Measurements from ENCODE around the gene TOP1. TPM values are rescaled to one million over a fixed set of nuclear protein-coding genes. Genes with fewer than 3 reads are reported as not detected.

The TOP1 gene
- total RNA-seq, 2 donors from 2014 or later: 80.6 to 85.5 TPM

GRCh38 chr20:41038149-41038877 lies 9.7 kb downstream of the TOP1 start:
- no peaks in the 10 kb centered on the region for H3K27me3 ChIP-seq
- H3K9ac ChIP-seq (ENCODE audit: low read depth in 2 of 2, low read length in 2 of 2): no peak overlapping the region
- intact Hi-C loops (cut with DNase I): no loop called here
- DNase-seq: no peak
- no peak overlapping the region for H3K4me3 ChIP-seq
- H3K9me3 ChIP-seq: no peaks in the 10 kb centered on the region
- H3K36me3 ChIP-seq: no peaks in the 10 kb centered on the region
- TF ChIP-seq CTCF (IDR thresholded peaks at IDR 0.05): no peak
- H3K4me1 ChIP-seq: no peaks in the 10 kb centered on the region
- no peak overlapping the region for H3K27ac ChIP-seq

- no peak for TF ChIP-seq CTCF (IDR thresholded peaks at IDR 0.05)
- no peak overlapping the region for H3K27ac ChIP-seq
- H3K4me3 ChIP-seq: no peak overlapping the region
- DNase-seq: no peak
- H3K9me3 ChIP-seq: no peaks in the 10 kb centered on the region
- no peaks in the 10 kb centered on the region for H3K27me3 ChIP-seq
- no peaks in the 10 kb centered on the region for H3K4me1 ChIP-seq
- H3K36me3 ChIP-seq: no peaks in the 10 kb centered on the region
- intact Hi-C loops (cut with DNase I): no loop called here
- peak overlapping the region in 1 of 2 donors; percentile 26 for H3K9ac ChIP-seq (ENCODE audit: low read depth in 2 of 2, low read length in 2 of 2)
These were observed 10.3 kb downstream of the TOP1 start for GRCh38 chr20:41038878-41039404.

GRCh38 chr20:41040855-41041254 lies 12.2 kb downstream of the TOP1 start:
- Histone ChIP-seq H3K27ac (no peak overlapping the region), H3K4me3 (no peak overlapping the region), H3K4me1 (peaks cover under 1% of the 10 kb centered on the region), H3K27me3 (no peaks in the 10 kb centered on the region), H3K9ac (ENCODE audit: low read depth in 2 of 2, low read length in 2 of 2) (no peak overlapping the region), H3K9me3 (no peaks in the 10 kb centered on the region), H3K36me3 (no peaks in the 10 kb centered on the region)
- intact Hi-C loops (cut with DNase I): no loop called here
- TF ChIP-seq CTCF (IDR thresholded peaks at IDR 0.05): no peak
- DNase-seq: no peak

- DNase-seq: no peak
- peaks cover 4% of the 10 kb centered on the region for H3K4me1 ChIP-seq
- intact Hi-C loops (cut with DNase I): no loop called here
These were observed 13.1 kb downstream of the TOP1 start for GRCh38 chr20:41041693-41042092.

GRCh38 chr20:41044409-41045062 lies 15.9 kb downstream of the TOP1 start:
- Histone ChIP-seq H3K4me3 (no peak overlapping the region), H3K36me3 (no peaks in the 10 kb centered on the region), H3K9me3 (no peaks in the 10 kb centered on the region), H3K9ac (ENCODE audit: low read depth in 2 of 2, low read length in 2 of 2) (no peak overlapping the region), H3K27me3 (no peaks in the 10 kb centered on the region), H3K27ac (no peak overlapping the region), H3K4me1 (peaks cover 19% of the 10 kb centered on the region)
- intact Hi-C loops (cut with DNase I): no loop called here
- no peak for DNase-seq
- no peak for TF ChIP-seq CTCF (IDR thresholded peaks at IDR 0.05)

More at GRCh38 chr20:41041693-41042092, 13.1 kb downstream of the TOP1 start:
- Histone ChIP-seq H3K27ac (no peak overlapping the region), H3K9ac (ENCODE audit: low read depth in 2 of 2, low read length in 2 of 2) (no peak overlapping the region), H3K27me3 (no peaks in the 10 kb centered on the region), H3K4me3 (no peak overlapping the region), H3K36me3 (no peaks in the 10 kb centered on the region), H3K9me3 (no peaks in the 10 kb centered on the region)
- no peak for TF ChIP-seq CTCF (IDR thresholded peaks at IDR 0.05)

Measured in colonic mucosa (tissue), 4 donors.